Nephron progenitor cell (in vitro differentiated cells): Measurements from ENCODE around the gene HS3ST4.

Experiments
- DNase-seq: peaks from one replicate; pipeline ENCODE4 v3.0.0; 2021
- H3K27ac Mint-ChIP-seq: 2 replicates; pipeline ENCODE4 v1.8.0; 2021; ENCODE audit warnings: mild to moderate bottlenecking, moderate library complexity, mixed read lengths
- H3K27me3 Mint-ChIP-seq: 2 replicates; pipeline ENCODE4 v1.8.0; 2021; ENCODE audit warnings: mild to moderate bottlenecking, low read depth, mixed read lengths; ENCODE audit not compliant: poor library complexity
- H3K36me3 Mint-ChIP-seq: 2 replicates; pipeline ENCODE4 v1.8.0; 2021; ENCODE audit warnings: low read depth, mixed read lengths
- H3K4me1 Mint-ChIP-seq: 2 replicates; pipeline ENCODE4 v1.8.0; 2021; ENCODE audit warnings: mixed read lengths
- H3K4me3 Mint-ChIP-seq: 2 replicates; pipeline ENCODE4 v1.8.0; 2021; ENCODE audit warnings: mild to moderate bottlenecking, moderate library complexity, mixed read lengths
- H3K9me3 Mint-ChIP-seq: 2 replicates; pipeline ENCODE4 v1.8.0; 2021; ENCODE audit warnings: mild to moderate bottlenecking, moderate library complexity, mixed read lengths
- TF ChIP-seq, protein P1 (sequence below): fragments of 200-600 bp; sonication (generic); IDR thresholded peaks from 2 replicates; pipeline ENCODE4 v1.5.0; 2021; ENCODE audit warnings: antibody characterized with exemption

HS3ST4 gene

DNA sequence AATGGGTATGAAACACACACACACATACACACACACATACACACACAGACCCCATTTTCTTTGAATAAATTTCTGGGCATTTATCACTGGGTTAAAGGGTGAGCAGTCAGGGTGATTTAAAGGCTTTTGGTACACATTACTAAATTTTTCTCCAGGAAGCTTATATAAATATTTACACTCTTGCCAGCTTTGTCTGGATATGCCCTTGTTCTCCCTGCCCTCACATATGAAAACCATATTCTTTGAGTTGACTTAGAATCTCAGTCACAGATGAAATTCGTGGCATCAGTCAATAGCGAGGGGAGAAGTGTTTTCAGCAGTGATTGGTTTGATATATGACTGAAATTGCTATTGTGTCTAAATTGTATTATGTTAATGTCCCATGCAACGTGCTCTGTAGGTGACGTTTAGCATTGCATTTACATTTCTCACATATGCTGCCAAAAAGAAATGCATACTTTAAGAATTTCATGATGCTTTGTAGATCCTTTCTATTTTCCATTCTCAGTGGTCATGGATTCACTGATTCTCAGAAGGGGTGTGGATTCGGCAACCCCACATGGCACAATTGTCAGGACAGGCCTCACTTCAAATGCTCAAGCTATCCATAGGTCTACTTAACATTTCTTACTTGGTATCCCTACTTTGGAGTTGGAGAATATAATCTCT is 34.8 kb downstream of the HS3ST4 start:
- TF ChIP-seq, protein P1, sequence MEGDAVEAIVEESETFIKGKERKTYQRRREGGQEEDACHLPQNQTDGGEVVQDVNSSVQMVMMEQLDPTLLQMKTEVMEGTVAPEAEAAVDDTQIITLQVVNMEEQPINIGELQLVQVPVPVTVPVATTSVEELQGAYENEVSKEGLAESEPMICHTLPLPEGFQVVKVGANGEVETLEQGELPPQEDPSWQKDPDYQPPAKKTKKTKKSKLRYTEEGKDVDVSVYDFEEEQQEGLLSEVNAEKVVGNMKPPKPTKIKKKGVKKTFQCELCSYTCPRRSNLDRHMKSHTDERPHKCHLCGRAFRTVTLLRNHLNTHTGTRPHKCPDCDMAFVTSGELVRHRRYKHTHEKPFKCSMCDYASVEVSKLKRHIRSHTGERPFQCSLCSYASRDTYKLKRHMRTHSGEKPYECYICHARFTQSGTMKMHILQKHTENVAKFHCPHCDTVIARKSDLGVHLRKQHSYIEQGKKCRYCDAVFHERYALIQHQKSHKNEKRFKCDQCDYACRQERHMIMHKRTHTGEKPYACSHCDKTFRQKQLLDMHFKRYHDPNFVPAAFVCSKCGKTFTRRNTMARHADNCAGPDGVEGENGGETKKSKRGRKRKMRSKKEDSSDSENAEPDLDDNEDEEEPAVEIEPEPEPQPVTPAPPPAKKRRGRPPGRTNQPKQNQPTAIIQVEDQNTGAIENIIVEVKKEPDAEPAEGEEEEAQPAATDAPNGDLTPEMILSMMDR, result no peak
- H3K9me3 Mint-ChIP-seq, result no peaks in the 10 kb centered on the region
- no peak overlapping the region for H3K4me3 Mint-ChIP-seq
- H3K27me3 Mint-ChIP-seq, result peaks cover 6% of the 10 kb centered on the region
- H3K36me3 Mint-ChIP-seq, result no peaks in the 10 kb centered on the region
- no peak overlapping the region for H3K27ac Mint-ChIP-seq
- DNase-seq, result no peak
- no peaks in the 10 kb centered on the region for H3K4me1 Mint-ChIP-seq

DNA sequence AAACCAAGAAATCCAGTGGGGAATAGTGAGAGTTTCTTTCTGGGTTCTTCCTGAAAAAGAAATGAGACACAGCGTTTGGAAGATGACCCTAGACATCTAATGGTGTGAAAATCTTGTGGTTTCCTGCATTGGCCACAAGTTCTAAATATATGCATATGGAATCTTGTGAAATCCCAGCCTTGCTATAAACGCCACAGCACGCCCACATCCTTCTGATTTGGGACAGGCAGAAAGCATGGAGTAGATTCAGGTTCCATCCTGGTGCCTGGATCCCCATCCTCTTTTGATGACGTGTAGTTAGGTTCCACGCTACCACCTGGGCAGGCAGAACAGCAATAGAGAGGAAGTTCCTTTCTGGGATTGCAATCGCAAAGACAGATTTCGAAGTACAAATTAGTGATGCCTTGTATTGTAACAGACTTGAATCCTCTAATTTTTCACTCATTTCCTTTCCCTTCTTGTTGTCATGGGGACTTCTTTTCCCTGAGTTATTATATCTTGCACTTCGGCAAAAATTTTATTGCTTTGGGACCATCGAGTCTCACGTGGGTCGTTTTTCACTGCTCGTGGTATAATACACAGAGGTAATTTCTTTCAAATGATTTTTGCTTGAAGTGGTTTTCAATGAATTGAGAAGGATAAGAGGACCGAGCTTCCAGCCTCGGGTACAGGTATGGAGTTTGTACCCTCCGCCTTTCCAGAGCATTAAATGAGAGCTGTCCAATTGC is 37.6 kb downstream of the HS3ST4 start:
- no peaks in the 10 kb centered on the region for H3K9me3 Mint-ChIP-seq
- no peak overlapping the region for H3K4me3 Mint-ChIP-seq
- TF ChIP-seq, protein P1, result no peak
- no peak for DNase-seq
- no peaks in the 10 kb centered on the region for H3K36me3 Mint-ChIP-seq
- H3K4me1 Mint-ChIP-seq, result no peaks in the 10 kb centered on the region
- no peak overlapping the region for H3K27ac Mint-ChIP-seq
- peaks cover 6% of the 10 kb centered on the region for H3K27me3 Mint-ChIP-seq

DNA sequence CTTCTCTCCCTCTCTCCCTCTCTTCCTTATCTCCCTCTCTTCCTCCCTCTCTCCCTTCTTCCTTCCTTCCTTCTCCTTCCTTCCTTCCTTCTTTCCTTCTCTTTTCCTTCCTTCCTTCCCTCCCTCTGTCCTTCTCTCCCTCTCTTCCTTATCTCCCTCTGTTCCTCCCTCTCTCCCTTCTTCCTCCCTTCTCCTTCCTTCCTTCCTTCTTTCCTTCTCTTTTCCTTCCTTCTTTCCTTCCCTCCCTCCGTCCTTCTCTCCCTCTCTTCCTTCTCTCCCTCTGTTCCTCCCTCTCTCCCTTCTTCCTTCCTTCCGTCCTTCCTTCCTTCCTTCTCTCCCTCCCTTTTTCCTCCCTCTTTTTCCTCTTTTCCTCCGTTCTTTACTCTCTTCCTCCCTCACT is 38.6 kb downstream of the HS3ST4 start:
- peaks cover 6% of the 10 kb centered on the region for H3K27me3 Mint-ChIP-seq
- no peak overlapping the region for H3K4me3 Mint-ChIP-seq
- TF ChIP-seq, protein P1, result no peak
- no peak overlapping the region for H3K27ac Mint-ChIP-seq
- H3K4me1 Mint-ChIP-seq, result no peaks in the 10 kb centered on the region
- H3K9me3 Mint-ChIP-seq, result no peaks in the 10 kb centered on the region
- H3K36me3 Mint-ChIP-seq, result no peaks in the 10 kb centered on the region
- DNase-seq, result no peak

DNA sequence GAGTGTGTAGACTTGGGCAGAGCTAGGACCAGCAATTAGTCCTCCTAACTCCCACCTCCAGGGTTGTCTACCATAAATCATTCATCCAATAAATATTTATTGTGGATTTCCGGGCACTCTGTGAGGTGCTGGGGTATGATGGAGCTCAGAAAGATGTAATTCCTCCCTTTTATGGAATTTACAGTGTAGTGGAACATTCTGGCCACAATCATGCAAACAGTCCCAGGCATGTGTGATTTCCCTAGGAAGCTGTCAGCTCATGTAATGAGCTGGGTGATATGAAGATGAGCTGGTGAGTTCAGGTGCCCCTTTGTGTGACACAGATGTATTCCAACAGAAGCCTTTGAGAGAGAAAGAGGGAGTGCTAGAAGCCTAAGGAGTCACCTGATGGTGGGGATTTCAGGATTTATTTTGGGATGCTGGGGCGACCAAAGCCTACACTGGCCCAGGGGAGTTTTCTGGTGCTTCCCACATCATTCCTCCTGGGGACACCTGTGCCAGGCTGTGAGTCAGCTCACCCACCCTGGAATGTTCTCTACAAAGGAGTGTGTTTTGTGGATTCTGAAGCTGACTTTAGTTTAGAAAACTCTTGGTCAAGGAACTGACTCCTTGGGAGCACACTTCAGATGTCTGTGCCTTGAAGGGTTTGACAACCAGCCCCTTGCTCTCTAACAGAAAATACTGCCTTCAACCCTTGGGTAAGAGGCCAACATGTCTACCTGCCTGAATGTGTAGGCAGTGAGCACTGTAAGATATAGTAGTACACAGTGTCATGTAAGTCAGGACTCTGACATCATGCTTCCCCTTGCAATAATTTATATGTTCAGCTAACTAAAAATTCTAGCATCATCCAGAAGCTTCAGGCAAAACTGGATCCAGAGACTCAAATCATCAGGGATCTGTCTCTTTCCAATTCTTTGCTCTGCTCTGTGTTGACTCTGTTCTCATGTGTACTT is 42.9 kb downstream of the HS3ST4 start:
- TF ChIP-seq, protein P1, result no peak
- no peaks in the 10 kb centered on the region for H3K36me3 Mint-ChIP-seq
- H3K9me3 Mint-ChIP-seq, result no peaks in the 10 kb centered on the region
- no peak for DNase-seq
- H3K27ac Mint-ChIP-seq, result no peak overlapping the region
- peaks cover 9% of the 10 kb centered on the region for H3K27me3 Mint-ChIP-seq
- no peak overlapping the region for H3K4me3 Mint-ChIP-seq
- no peaks in the 10 kb centered on the region for H3K4me1 Mint-ChIP-seq

DNA sequence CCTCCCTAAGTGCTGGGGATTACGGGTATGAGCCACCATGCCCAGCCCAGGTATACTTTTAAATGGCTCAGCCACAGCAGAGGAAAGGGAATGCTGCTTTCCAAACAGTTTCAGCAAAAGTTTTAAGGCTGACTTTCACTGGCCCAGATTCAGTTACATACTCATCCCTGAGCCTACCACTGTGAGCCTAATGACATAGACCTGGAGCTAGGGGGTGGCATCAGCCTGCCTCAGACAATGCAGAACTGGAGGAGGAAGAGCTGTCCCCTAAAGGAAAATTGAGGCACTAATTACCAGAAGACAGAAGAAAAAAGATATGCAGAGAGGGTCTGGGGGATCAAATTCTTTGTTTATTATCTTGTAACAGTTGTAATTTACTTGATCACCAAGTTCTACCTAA is 43.9 kb downstream of the HS3ST4 start:
- Mint-ChIP-seq H3K4me3 (no peak overlapping the region), H3K4me1 (no peaks in the 10 kb centered on the region), H3K9me3 (no peaks in the 10 kb centered on the region), H3K27me3 (peaks cover 3% of the 10 kb centered on the region), H3K27ac (no peak overlapping the region), H3K36me3 (no peaks in the 10 kb centered on the region)
- DNase-seq, result no peak
- TF ChIP-seq, protein P1, result no peak
